ENCODE data around the gene ETNPPL.

DNA sequence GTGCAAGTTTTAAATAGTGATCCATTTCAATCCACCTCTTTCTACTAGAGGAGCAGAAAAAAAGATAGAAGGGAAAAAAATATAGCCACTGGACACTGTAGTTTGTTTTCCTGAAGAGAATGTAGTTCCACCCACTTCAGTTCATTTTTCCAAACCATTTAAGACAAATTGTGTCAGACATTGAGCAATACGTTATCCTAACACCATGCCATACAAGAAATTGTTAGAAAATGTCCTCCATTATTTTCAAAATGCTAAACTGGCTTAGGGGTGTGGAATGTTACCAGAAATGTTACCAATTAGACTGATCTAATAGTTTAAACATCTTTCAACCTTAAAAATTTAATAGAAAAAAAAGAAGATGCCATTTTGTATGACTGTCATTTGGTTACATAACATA lies 48.6 kb upstream of the ETNPPL start:
- TF ChIP-seq, protein P1, sequence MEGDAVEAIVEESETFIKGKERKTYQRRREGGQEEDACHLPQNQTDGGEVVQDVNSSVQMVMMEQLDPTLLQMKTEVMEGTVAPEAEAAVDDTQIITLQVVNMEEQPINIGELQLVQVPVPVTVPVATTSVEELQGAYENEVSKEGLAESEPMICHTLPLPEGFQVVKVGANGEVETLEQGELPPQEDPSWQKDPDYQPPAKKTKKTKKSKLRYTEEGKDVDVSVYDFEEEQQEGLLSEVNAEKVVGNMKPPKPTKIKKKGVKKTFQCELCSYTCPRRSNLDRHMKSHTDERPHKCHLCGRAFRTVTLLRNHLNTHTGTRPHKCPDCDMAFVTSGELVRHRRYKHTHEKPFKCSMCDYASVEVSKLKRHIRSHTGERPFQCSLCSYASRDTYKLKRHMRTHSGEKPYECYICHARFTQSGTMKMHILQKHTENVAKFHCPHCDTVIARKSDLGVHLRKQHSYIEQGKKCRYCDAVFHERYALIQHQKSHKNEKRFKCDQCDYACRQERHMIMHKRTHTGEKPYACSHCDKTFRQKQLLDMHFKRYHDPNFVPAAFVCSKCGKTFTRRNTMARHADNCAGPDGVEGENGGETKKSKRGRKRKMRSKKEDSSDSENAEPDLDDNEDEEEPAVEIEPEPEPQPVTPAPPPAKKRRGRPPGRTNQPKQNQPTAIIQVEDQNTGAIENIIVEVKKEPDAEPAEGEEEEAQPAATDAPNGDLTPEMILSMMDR (IDR thresholded peaks at IDR 0.05) = no peak
- no peak for TF ChIP-seq POLR2A (IDR thresholded peaks at IDR 0.05)
